SK-N-MC (cell line): ENCODE results near the gene MS4A4A.

Experiments
- EZH2 ChIP-seq: fragments of 200-600 bp; sonication (generic); IDR thresholded peaks from one replicate; pipeline ENCODE4 v1.6.1; 2017; ENCODE audit warnings: antibody characterized with exemption
- FOXP2 ChIP-seq: optimal IDR thresholded peaks from 2 replicates; pipeline ENCODE3; 2011; ENCODE audit warnings: mild to moderate bottlenecking, moderate library complexity; ENCODE audit not compliant: insufficient read depth; ENCODE audit errors: extremely low read length, control extremely low read depth
- POLR2AphosphoS5 ChIP-seq: IDR thresholded peaks from 2 replicates; pipeline ENCODE4 v1.6.1; 2012; ENCODE audit warnings: mild to moderate bottlenecking, low read depth, low read length, borderline replicate concordance

GRCh38 chr11:60230681-60231080 is 49.8 kb upstream of the MS4A4A start:
- no peak for TF ChIP-seq POLR2AphosphoS5
- no peak for TF ChIP-seq EZH2
- no peak for TF ChIP-seq FOXP2
